ENCODE results near the gene SERINC5.

DNA sequence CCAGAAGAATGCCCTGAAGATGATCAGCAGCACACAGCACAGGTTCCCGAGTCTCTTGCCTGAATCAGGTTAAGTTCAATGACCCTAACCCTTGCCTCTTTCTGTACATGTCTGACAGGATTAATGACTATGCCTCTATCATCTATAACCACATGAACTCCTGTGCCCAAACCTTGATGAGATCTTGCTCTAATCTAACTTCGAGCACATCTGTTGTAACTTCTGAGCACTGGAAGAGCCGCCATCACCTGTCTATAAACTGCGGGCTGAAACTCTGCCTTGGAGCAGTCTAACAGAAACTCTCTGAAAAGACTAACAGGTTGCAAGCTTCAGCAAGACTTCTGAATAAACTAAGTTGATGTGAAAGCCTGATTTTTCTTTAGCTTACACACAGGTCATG, 44.5 kb downstream of the SERINC5 start:
- TF ChIP-seq CTCF (conservative IDR thresholded peaks at IDR 0.05; ENCODE audit: low read depth, low read length) (no peak), EZH2 (IDR thresholded peaks at IDR 0.05; ENCODE audit: low read length, unreplicated experiment) (no peak), EZH2phosphoT487 (IDR thresholded peaks at IDR 0.05; ENCODE audit: borderline replicate concordance, low read length) (no peak)
